Measurements from ENCODE around the gene ZMAT5. TPM values are rescaled to one million over a fixed set of nuclear protein-coding genes. Genes with fewer than 3 reads are reported as not detected.

ZMAT5 gene
- polyA plus RNA-seq, 2 of the 4 experiments (the other 2 are of a cell fraction): 13.0 to 13.3 TPM

GRCh38 chr22:29718949-29719898 is 47.6 kb downstream of the ZMAT5 start (continued):
- TF ChIP-seq ZSCAN20 (CRISPR knock-in tag; IDR thresholded peaks at IDR 0.05): no peak
- TF ChIP-seq CBX2 (IDR thresholded peaks at IDR 0.05; ENCODE audit: borderline replicate concordance, low read depth): no peak

- ATAC-seq (no peak), DNase-seq (ENCODE audit: low read depth in 1 of 2, low spot score in 1 of 2) (no peak), FAIRE-seq (no peak)
- Histone ChIP-seq H3K4me2 (no peak overlapping the region), H3K27ac (no peak overlapping the region), H3K9me3 (no peaks in the 10 kb centered on the region), H3K4me3 (no peak overlapping the region), H3K4me1 (peaks cover 4% of the 10 kb centered on the region; the same call in 1 of the 3 replicates)
- CTCF ChIA-PET: interaction anchor here (0.7 to 1.4 kb wide), 5 partner anchors 9 to 371 kb away, joined by 3 to 8 read pairs (median 4); no protein-coding TSS in a partner anchor
- WGBS (ENCODE audit: missing lambda C conversion rate): 75% methylated on average over 10 of the region's 11 CpGs
- POLR2A ChIA-PET: no interaction called here
- no peak for TF ChIP-seq POLR2AphosphoS2 (conservative IDR thresholded peaks at IDR 0.05; ENCODE audit: low read length)
- TF ChIP-seq KDM1A (IDR thresholded peaks at IDR 0.05; ENCODE audit: low read depth): no peak
- no peak for TF ChIP-seq RFX5 (IDR thresholded peaks at IDR 0.05)
- no peak for TF ChIP-seq MYC (IDR thresholded peaks at IDR 0.05; ENCODE audit: borderline replicate concordance, low read length)
- no peak for TF ChIP-seq JUN (IDR thresholded peaks at IDR 0.05)
- TF ChIP-seq CEBPB (IDR thresholded peaks at IDR 0.05): no peak
- no peak for TF ChIP-seq SREBF2 (IDR thresholded peaks at IDR 0.05)
- TF ChIP-seq CHD4 (IDR thresholded peaks at IDR 0.05; ENCODE audit: borderline replicate concordance): no peak
- TF ChIP-seq E2F6 (IDR thresholded peaks at IDR 0.05; ENCODE audit: borderline replicate concordance, low read depth): no peak
- no peak for TF ChIP-seq ZNF302 (CRISPR knock-in tag; IDR thresholded peaks at IDR 0.05)
- no peak for TF ChIP-seq SMC3 (IDR thresholded peaks at IDR 0.05)
- TF ChIP-seq KDM5A (IDR thresholded peaks at IDR 0.05): no peak
Measured at GRCh38 chr22:29717789-29718188, 49.0 kb downstream of the ZMAT5 start.

- H3K4me1 ChIP-seq: peaks cover 4% of the 10 kb centered on the region; the same call in 1 of the 3 replicates
- no peak overlapping the region for H3K27ac ChIP-seq
- FAIRE-seq: no peak
- ChIA-PET CTCF (interaction anchor here (0.7 to 2.3 kb wide), 7 partner anchors 8 to 372 kb away, joined by 3 to 10 read pairs (median 4); partner anchors contain the start of gene MTMR3), POLR2A (no interaction called here)
- peak in 1 of 2 experiments; percentile 55 for DNase-seq (ENCODE audit: low read depth in 1 of 2, low spot score in 1 of 2)
- no peak overlapping the region for H3K4me2 ChIP-seq
- no peaks in the 10 kb centered on the region for H3K9me3 ChIP-seq
- ATAC-seq: peak; percentile 62 to 75
- H3K4me3 ChIP-seq: no peak overlapping the region
- WGBS (ENCODE audit: missing lambda C conversion rate): 68% methylated on average over 16 of the region's 16 CpGs
- TF ChIP-seq NPAS2 (CRISPR knock-in tag; IDR thresholded peaks at IDR 0.05; ENCODE audit: borderline replicate concordance) (no peak), ELK1 (IDR thresholded peaks at IDR 0.05; ENCODE audit: low read depth, low read length) (no peak), ATOH8 (CRISPR knock-in tag; IDR thresholded peaks at IDR 0.05; ENCODE audit: low read depth) (no peak), ZNF302 (CRISPR knock-in tag; IDR thresholded peaks at IDR 0.05) (no peak), CBX8 (IDR thresholded peaks at IDR 0.05) (no peak), PHF8 (IDR thresholded peaks at IDR 0.05; ENCODE audit: borderline replicate concordance, low read depth) (no peak), REST (IDR thresholded peaks at IDR 0.05) (peak; percentile 95), POLR2A (IDR thresholded peaks at IDR 0.05; ENCODE audit: low read length) (no peak), JUN (IDR thresholded peaks at IDR 0.05) (no peak), CHD4 (IDR thresholded peaks at IDR 0.05; ENCODE audit: borderline replicate concordance) (no peak), MAX (IDR thresholded peaks at IDR 0.05) (no peak), ZFP36 (IDR thresholded peaks at IDR 0.05; ENCODE audit: borderline replicate concordance, partially characterized antibody) (no peak), EHMT2 (IDR thresholded peaks at IDR 0.05; ENCODE audit: low read depth) (peak; percentile 90), E2F6 (IDR thresholded peaks at IDR 0.05; ENCODE audit: borderline replicate concordance, low read depth) (no peak), CEBPB (IDR thresholded peaks at IDR 0.05) (no peak)
Measured at GRCh38 chr22:29716814-29717545, 49.8 kb downstream of the ZMAT5 start.

Data from A549 (cell line).